Sigmoid colon (tissue), 3 donors: ENCODE measurements around the gene CACNA1D.

Experiments used
- CTCF ChIP-seq, 4 experiments: fragments of 450-650 bp in 3 of 4; fragments of 200-600 bp in 1 of 4; IDR thresholded peaks; one replicate each; pipeline ENCODE4 v1.5.1; 2016 to 2019; ENCODE audit warnings: antibody characterized with exemption in 4 of 4, mild to moderate bottlenecking in 3 of 4, moderate library complexity in 2 of 4
- POLR2A ChIP-seq, 2 donors: fragments of 450-650 bp; IDR thresholded peaks; one replicate each; pipeline ENCODE4 v1.6.1; 2016; ENCODE audit warnings: antibody characterized with exemption in 2 of 2, mild to moderate bottlenecking in 2 of 2, moderate library complexity in 2 of 2

- TF ChIP-seq CTCF (IDR thresholded peaks at IDR 0.05): no peak
- no peak for TF ChIP-seq POLR2A (IDR thresholded peaks at IDR 0.05)
These were observed 330.4 kb downstream of the CACNA1D start for GRCh38 chr3:53824795-53825194.
